Lower leg skin (tissue), 4 donors: ENCODE data around the gene THAP4. TPM values are rescaled to one million over a fixed set of nuclear protein-coding genes. Genes with fewer than 3 reads are reported as not detected.
A peak's percentile ranks its signal among the peaks of the same experiment; 100 is the strongest.

Experiments used
- DNase-seq, 2 donors: peaks; one replicate each; pipeline ENCODE4 v3.0.0-alpha.2; 2019; ENCODE audit warnings: low spot score in 2 of 2
- H3K4me3 ChIP-seq: fragments of 200-600 bp; sonication (generic); 2 replicates; pipeline ENCODE4 v1.5.1; 2017; ENCODE audit warnings: mild to moderate bottlenecking, low read depth; ENCODE audit not compliant: poor library complexity, severe bottlenecking
- POLR2A ChIP-seq, 2 donors: fragments of 450-650 bp; IDR thresholded peaks; one replicate each; pipeline ENCODE4 v1.6.1; 2016 to 2017; ENCODE audit warnings: antibody characterized with exemption in 2 of 2, mild to moderate bottlenecking in 1 of 2, moderate library complexity in 1 of 2
- WGBS, 2 donors: methylation state at CpG; one replicate each; pipeline ENCODE4 v1.1.5; 2018; 5-methylcytosine and 5-hydroxymethylcytosine counted together
- intact Hi-C: fragments of 100-400 bp; cut with DNase I; formaldehyde crosslinking; loops from one replicate; pipeline ENCODE4 v1.15.0; 2023; ENCODE audit warnings: low total_unique reads
- total RNA-seq, 4 donors: library from RNA; depleted of rRNA; stranded (reverse); fragments of >200 nt; gene quantifications; one replicate each; pipeline ENCODE4 v1.1.0, GENCODE V29; 2016
- TF ChIP-seq, protein P1 (sequence below), 3 donors: fragments of 450-650 bp; IDR thresholded peaks; one replicate each; pipeline ENCODE4 v1.5.1; 2016; ENCODE audit warnings: antibody characterized with exemption in 3 of 3, mild to moderate bottlenecking in 3 of 3, moderate library complexity in 2 of 3

THAP4 gene, protein sequence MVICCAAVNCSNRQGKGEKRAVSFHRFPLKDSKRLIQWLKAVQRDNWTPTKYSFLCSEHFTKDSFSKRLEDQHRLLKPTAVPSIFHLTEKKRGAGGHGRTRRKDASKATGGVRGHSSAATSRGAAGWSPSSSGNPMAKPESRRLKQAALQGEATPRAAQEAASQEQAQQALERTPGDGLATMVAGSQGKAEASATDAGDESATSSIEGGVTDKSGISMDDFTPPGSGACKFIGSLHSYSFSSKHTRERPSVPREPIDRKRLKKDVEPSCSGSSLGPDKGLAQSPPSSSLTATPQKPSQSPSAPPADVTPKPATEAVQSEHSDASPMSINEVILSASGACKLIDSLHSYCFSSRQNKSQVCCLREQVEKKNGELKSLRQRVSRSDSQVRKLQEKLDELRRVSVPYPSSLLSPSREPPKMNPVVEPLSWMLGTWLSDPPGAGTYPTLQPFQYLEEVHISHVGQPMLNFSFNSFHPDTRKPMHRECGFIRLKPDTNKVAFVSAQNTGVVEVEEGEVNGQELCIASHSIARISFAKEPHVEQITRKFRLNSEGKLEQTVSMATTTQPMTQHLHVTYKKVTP
- total RNA-seq = 10 to 100 TPM; 52.4 to 60.7 (median 58.3) TPM

DNA sequence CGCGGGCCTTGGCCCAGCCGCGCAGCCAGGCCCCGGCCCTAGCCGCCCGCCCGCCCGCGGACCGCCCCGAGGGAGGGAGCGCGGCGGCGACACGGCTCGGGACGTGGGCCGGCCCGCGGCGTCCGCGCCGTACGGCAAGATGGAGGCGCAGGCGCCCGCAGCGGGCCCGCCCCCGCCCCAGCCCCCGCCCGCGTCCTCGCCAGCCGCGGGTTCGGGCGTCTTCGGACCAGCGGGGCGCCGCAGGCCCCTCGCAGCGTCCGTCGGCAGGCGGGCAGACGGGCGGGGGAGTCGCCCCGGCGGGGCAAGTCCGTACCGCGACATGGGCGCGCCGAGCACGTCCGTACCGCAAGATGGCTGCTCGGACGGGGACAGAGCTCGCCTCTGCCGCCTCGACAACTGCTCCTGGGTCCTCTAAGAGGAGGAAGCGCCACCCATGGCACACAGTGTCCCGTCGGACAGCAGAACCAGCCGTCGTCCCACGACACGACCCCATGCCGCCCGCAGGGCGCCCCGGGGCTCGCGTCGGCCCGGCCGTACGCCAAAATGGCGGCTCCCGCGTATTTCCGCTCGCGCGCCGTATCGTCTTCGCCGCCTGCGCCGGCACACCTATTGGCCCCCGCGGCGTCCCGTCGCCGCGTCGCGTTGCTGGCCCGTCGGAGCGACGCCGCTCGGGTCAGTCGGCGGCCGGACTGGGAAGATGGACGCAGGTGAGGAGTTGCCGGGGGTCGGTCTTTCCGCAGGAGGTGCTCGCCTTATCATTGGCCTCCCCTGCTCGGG, at the start of gene THAP4, which contains the start of gene ATG4B:
Gene THAP4 (minus strand): TSS at position 141 of the 777 bp plus-strand sequence. CDS start 141 bp downstream, outside the sequence.
Gene ATG4B (plus strand): TSS at position 676 of the 777 bp plus-strand sequence. CDS start 22 bp downstream, at position 698.
- no peak for TF ChIP-seq POLR2A (IDR thresholded peaks at IDR 0.05)
- TF ChIP-seq, protein P1, sequence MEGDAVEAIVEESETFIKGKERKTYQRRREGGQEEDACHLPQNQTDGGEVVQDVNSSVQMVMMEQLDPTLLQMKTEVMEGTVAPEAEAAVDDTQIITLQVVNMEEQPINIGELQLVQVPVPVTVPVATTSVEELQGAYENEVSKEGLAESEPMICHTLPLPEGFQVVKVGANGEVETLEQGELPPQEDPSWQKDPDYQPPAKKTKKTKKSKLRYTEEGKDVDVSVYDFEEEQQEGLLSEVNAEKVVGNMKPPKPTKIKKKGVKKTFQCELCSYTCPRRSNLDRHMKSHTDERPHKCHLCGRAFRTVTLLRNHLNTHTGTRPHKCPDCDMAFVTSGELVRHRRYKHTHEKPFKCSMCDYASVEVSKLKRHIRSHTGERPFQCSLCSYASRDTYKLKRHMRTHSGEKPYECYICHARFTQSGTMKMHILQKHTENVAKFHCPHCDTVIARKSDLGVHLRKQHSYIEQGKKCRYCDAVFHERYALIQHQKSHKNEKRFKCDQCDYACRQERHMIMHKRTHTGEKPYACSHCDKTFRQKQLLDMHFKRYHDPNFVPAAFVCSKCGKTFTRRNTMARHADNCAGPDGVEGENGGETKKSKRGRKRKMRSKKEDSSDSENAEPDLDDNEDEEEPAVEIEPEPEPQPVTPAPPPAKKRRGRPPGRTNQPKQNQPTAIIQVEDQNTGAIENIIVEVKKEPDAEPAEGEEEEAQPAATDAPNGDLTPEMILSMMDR (IDR thresholded peaks at IDR 0.05) = peak in 1 of 3 donors; percentile 26
- WGBS, 2 donors = 0% methylated on average over 3 to 21 of the region's 123 CpGs
- peak; percentile 68 to 95 for DNase-seq
- intact Hi-C loops = no loop called here
- H3K4me3 ChIP-seq = peak within 1 kb of the TSS; percentile 77

DNA sequence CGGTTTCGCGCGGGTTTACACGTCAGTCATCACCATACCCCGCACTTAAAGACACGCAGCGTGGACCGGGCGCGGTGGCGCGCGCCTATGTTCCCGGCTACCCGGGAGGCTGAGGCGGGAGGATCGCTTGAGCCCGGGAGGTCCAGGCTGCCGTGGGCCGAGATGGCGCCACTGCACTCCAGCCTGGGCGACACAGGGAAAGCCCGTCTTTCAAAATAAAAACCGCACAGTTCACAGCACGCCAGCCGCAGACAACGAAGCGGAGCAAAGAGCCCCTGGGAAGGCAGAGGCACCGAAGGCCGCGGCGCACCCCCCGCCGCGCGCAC, 49.3 kb upstream of the THAP4 start:
- 1% methylated on average over 32 to 36 of the region's 37 CpGs for WGBS, 2 donors
- intact Hi-C loops = no loop called here
- H3K4me3 ChIP-seq = peak overlapping the region; percentile 70
- TF ChIP-seq POLR2A (IDR thresholded peaks at IDR 0.05) = no peak
- TF ChIP-seq, protein P1 (IDR thresholded peaks at IDR 0.05) = no peak
- DNase-seq = no peak

DNA sequence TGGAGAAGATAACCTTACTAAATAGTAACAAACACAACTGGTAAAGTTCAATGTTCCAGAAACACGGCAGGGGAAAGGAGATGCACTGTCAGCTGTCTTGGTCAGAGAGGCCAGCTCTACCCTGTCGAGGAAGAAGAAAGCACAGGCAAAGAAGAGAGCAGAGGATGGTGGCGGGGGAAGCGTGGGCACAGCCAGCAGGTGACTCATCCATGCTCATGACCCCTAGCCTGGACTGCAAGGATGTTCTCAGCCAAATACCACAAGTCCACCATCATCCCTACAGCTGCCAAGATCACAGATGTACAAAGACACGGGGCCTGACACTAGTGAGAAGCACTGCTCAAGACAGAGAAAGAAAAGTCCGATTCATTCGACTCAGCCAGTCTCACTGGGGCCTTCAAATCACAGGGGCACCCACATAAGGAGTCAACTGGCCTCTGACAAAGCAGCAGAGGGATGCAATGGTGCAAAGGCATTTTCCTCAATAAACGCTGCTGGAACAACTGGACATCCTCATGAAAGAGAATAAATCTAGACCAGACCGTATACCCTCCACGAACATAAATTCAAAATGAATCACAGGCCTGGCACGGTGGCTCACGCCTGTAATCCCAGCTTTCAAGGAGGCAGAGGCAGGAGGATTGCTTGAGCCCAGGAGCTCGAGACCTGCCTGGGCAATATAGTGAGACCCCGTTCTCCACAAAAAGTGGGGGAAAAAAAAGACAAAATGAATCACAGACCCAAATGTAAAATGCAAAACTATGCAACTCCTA, 44.1 kb upstream of the THAP4 start:
- TF ChIP-seq, protein P1 (IDR thresholded peaks at IDR 0.05) = no peak
- TF ChIP-seq POLR2A (IDR thresholded peaks at IDR 0.05) = no peak
- intact Hi-C loops = no loop called here
- DNase-seq = no peak
- 79 to 82% methylated on average over 14 of the region's 14 CpGs for WGBS, 2 donors
- H3K4me3 ChIP-seq = no peak overlapping the region

DNA sequence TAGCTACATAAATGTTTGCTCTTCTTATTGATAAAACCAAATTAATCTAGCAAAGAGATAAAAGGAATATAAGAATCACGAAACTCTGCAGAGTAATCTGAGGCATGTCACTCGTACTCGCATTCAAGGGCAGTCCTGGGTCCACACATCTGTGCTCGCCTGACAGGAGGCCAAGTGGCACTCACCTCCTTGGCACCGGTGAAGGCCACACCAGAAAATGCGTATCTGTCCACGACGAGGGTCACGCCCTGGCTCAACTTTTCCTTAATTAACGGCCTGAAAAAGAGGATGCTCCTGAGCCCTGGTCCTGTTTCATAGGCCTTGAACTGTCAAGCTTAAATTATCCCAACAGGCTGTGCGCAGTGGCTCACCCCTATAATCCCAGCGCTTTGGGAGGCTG, 43.1 kb upstream of the THAP4 start:
- intact Hi-C loops = no loop called here
- 94 to 96% methylated on average over 12 of the region's 12 CpGs for WGBS, 2 donors
- H3K4me3 ChIP-seq = no peak overlapping the region
- TF ChIP-seq, protein P1 (IDR thresholded peaks at IDR 0.05) = no peak
- TF ChIP-seq POLR2A (IDR thresholded peaks at IDR 0.05) = no peak
- DNase-seq = no peak

DNA sequence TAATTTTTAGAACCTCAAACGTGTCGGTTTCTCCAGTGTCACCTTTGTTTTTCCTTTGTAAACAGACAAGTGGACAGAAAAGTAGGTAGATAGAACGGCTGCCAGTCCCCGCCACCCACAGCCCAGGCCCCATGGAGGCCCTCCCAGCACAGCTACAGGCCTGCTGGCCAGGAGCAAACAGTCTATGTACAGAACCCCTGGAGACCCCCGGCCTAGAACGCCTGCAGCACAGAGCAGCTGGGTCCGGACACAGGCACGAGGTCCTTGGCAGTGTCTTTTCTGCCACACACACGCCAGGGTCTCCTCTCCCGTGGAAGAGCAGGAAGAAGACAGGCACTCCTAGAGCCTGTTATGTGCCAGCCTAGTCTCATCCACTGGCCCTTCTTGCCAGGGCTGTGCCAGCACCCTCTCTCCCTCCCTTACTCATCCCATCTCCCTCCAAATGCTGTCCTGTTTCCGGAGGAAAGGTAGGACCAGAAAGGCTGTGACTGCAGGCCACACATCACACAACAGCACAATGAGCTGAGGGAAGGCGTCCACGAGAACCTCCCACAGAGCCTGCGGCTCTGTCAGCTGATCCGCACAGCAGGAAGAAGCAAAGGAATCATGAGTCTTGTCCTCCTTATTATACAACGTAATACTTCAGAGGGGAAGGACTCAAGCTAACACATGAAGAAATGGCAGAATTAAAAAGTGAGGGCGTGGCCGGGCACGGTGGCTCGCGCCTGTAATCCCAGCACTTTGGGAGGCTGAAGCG, 42.0 kb upstream of the THAP4 start:
- no peak for DNase-seq
- no peak overlapping the region for H3K4me3 ChIP-seq
- intact Hi-C loops = no loop called here
- WGBS, 2 donors = 88 to 89% methylated on average over 21 to 22 of the region's 22 CpGs
- TF ChIP-seq, protein P1 (IDR thresholded peaks at IDR 0.05) = no peak
- no peak for TF ChIP-seq POLR2A (IDR thresholded peaks at IDR 0.05)
